T-helper 2 cell (primary cell): ENCODE measurements around the gene SELENOH.
A peak's percentile ranks its signal among the peaks of the same experiment; 100 is the strongest.

Experiments
- DNase-seq, 5 experiments: peaks; one replicate each; pipeline versions ENCODE4 v3.0.0 to v3.0.0-alpha.2; 2012 to 2022

The SELENOH gene

DNA sequence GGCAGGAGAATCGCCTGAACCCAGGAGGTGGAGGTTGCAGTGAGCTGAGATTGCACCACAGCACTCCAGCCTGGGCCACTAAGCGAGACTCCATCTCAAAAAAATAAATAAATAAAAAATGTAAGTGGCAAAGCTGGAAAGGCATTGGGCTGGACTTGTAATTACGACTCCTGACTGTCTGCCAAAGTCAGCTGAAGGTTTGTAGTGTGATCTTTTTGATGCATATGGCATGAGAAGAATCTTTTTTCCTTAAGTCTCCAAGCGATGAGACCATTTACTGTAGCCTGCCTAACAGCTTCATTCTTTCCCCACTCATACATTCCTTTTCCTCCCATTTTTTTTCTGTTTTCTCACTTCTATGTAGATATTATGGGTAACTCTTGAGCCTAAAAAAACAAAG lies 45.1 kb downstream of the SELENOH start:
- DNase-seq: no peak

DNA sequence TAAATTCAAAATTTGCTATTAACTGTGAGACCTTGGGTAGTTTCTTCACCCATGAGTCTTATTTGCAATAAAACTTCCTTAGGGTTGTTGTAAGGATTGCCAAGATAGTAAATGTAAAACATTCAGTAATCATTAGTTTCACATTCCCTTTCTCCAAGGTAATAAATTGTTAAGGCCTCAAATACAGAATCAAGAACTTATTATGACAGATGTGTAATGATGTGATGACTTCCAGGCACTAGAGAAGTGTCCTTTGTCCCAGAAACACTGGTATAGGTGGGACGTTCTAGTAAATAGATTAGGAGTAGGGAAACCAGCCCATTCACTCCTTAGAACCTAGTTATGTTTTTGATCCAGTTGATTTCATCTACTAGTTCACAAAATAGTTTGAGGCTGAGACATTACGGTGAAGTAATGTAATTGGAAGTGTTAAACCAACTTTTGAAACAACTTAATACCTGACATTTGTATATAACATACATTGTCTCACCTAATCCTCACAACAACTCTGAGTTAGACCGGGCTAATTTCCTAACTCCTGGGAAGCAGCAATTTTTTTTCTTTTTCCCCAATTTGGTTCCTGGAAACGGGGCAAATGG lies 45.8 kb downstream of the SELENOH start:
- DNase-seq: no peak

GRCh38 chr11:57787920-57788702 lies 46.8 kb downstream of the SELENOH start:
- no peak for DNase-seq

DNA sequence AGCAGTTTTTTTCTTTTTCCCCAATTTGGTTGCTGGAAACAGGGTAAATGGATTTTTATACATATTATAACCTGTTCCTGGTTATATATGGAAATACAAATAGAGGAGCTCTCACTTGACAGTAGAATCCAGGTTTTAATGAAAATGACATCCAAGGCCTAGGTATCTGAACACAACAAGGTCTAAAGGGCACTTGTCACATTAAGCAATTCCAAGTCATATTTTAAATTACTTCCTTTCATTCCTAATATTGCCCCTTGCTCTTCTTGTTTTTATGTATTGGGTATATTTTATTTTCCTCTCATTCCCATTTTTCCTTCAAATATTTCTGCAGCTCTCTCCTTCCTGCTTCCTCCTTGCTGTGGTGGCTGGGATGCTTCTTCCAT lies 47.4 kb downstream of the SELENOH start:
- no peak for DNase-seq

GRCh38 chr11:57791321-57792059 lies 50.2 kb downstream of the SELENOH start:
- no peak for DNase-seq

DNA sequence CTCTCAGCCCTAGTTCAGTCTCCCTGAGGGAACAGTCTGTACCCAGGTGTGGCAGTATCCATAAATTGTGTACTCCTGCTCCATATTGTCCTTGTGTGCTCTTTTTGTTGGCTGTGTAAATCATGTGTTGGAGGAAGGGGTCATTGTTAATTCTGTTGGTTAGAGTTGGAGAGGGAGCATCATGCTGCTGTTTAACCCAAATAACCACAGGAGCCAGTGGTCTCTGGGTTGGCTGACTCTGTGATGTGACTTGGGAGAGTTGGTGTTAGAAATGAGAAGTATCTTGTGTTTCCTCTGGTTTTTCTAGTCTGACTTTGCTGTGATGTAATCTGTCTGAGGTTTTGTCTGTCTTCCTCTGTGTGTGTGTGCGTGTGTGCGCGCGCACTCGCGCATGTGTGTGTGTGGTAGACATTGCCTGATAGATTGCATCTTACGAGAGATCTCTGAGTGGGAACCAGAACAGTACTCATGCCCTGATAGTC lies 50.8 kb downstream of the SELENOH start:
- peak; percentile 50 to 96 (median 74) for DNase-seq

GRCh38 chr11:57792870-57793269 lies 51.6 kb downstream of the SELENOH start:
- peak in 1 of 5 experiments; percentile 9 for DNase-seq
